Placental epithelial cell (primary cell): ENCODE results near the gene KDM5D. TPM values are rescaled to one million over a fixed set of nuclear protein-coding genes. Genes with fewer than 3 reads are reported as not detected.

ENCODE experiments used
- total RNA-seq: library from RNA; depleted of rRNA; stranded (reverse); fragments of >200 nt; gene quantifications from 2 replicates; pipeline ENCODE4 v1.2.3, GENCODE V29; 2012

Gene KDM5D
- total RNA-seq = 29.3 TPM in 1 of 2 replicates, not detected in the other

DNA sequence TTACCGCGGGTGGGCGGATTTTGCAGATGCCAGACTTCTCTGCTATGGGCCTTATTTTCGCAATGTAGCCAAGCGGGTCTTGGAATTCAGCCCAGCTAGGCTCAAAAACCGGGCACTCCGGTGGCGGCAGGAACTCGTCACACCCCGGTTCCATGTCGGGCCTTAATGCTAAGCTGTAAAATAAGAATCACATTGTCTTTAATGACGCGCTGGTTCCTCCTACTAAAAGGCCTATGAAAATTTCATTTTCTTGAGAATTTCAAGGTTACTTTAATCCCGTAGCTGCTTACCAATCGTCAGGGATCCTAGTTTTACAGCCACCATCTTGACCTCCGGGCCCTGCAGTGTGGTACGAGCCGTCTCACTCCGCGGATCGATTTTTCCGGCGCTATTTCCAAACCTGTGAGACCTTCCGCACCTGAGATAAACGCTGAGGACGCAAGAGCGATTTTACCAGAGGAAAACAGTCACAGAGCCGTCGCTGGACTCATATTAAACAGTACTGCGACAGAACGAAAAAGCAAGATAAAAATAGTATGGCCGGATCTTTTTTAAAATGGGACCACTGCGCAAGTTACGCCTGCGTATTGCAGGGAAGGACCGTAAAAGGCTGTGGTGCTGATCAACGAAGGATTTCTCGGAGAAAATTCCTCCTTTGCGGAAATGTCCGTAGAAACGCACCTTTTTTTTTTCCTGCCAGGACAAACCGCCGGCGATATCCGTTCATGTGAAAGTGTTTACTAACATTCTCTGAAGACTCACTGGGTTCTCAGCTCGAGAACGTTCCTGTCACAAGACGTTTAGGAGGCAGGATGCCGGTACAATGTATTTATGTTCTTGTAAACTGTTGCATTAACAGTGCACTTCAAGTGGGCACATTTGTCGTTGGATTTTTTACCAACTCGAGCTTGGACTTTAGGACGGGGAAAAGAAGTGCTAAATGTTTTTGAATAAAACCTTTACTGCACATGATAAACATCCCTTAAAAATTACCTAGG is at the start of gene KDM5D:
Gene KDM5D (minus strand): TSS at position 346 of the 998 bp plus-strand sequence. CDS start 192 bp downstream, at position 154.

